KG1 (cell line): ENCODE results near the gene CSPG4.
"Not testable (repeated sequence)": the region's sequence is repeated elsewhere in the genome, so short reads cannot be mapped to it uniquely, and the experiment has no call there.

ENCODE experiments used
- DNase-seq: peaks from one replicate; lab custom pipeline; 2025; lab: John Stamatoyannopoulos, UW

CSPG4 gene

DNA sequence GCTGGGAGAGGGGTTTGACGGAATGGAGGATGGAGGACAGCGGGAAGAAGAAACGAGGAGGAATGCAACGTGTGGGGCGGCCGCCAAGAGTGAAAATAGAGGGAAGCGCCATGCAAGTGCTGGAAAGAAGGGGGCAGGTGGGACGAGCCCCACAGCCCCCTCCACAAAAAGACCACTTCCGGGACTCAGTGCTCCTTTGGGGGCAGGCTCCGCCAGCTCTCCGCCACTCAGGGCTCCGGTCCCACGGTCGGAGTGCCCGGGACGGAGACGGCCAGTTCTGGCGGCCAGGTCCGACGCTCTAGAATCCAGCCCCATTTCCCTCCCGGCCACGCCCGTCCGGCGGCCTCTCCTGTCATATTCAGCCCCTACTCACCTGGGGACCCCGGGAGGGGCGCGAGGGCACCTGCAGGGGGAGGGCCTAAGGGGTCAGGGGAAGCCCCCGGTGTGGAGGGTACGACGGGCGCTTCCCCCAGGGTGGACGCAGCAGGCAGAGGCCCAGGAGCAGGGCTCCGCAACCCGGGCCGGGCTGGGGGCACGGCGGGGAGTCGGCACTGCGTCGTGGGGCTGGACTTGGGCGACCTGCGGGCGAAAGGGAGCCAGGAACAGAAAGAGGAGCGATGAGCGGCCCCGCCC lies 25.5 kb upstream of the CSPG4 start:
- no peak for DNase-seq

DNA sequence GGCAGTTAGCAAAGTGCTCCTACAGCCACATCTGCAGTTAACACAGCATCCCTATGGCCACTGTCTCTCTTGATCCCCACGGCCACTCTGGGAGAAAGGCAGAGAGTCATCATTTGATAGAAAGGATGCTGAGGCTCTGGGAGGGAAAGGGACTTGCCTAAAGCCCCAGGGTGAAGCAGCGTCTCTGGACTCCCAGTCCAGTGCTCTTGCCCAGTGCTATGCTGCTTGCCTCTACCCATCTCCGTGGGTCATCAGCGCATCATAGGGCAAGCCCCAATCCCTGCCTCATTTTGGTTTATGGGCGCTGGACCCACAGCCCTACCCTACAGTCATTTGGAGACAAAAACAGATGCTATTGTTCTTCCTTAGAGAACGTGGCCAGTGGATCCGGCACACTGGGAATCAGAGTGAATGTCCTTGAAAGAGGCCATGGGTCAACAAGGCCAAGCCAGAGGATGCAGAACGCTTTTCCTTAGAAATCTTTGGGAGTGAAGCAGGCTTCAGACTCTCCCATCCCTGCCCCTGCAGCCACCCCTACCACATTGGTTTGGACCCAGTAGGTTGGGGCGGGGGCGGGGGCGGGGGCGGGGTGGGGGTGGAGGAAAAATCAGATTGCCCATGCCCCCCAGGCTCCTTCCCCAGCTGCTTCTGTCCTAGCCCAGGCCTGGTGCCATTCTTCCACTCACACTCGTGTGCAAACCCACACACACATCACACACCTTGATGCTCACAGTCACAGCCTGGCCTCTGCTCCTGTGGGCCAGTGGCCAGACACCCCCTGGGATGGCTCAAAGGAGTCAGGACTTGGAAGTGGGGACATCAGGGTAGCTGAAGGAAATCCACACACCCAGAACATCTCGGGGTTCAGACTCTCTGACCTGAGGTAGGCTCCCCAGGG lies 24.7 kb upstream of the CSPG4 start:
- DNase-seq: not testable (repeated sequence)

DNA sequence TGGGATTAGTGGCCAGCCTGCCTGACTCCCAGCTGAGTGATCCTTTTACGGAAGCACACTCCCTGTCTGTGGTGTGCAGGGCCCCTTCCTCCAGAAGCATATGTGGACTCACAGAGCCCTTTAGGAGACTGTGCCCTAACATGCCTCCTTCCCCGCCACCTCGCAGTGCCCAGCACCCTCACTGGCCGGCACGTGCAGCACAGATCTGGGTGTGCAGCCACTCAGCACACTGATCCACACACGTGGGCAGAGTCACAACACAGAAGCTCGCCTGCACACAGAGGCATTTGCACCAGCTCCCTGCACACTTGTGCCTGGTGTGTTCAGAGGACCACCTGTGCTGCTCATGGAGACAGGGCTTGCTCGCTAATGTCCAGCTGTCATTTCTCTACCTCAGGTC lies 23.6 kb upstream of the CSPG4 start:
- no peak for DNase-seq

DNA sequence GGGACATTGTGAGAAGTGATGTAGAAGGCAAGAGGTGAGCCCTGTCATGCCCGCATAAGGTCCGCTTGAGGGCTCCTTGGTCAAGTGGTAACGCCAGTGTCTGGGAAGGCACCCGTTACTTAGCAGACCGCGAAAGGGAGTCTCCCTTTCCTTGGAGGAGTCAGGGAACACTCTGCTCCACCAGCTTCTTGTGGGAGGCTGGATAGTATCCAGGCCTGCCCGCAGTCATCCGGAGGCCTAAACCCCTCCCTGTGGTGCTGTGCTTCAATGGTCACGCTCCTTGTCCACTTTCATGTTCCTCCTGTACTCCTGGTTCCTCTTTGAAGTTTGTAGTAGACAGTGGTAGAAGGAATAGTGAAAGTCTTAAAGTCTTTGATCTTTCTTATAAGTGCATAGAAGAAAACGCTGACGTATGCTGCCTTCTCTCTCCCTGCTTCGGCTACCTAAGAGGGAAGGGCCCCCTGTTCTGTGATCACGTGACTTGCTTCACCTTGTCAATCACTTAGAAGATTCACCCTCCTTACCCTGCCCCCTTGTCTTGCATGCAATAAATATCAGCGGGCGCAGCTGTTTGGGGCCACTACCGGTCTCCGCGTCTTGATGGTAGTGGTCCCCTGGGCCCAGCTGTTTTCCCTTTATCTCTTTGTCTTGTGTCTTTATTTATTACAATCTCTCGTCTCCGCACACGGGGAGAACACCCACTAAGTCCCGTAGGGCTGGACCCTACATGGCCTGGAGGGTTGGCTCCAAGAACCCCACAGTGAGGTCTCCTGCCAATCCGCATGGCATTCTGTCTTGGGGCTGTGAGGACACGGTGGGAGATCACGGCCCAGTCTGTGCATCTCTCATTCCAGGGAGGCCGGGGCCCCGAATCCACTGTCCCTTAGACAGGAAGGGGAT lies 22.5 kb upstream of the CSPG4 start:
- DNase-seq: not testable (repeated sequence)

DNA sequence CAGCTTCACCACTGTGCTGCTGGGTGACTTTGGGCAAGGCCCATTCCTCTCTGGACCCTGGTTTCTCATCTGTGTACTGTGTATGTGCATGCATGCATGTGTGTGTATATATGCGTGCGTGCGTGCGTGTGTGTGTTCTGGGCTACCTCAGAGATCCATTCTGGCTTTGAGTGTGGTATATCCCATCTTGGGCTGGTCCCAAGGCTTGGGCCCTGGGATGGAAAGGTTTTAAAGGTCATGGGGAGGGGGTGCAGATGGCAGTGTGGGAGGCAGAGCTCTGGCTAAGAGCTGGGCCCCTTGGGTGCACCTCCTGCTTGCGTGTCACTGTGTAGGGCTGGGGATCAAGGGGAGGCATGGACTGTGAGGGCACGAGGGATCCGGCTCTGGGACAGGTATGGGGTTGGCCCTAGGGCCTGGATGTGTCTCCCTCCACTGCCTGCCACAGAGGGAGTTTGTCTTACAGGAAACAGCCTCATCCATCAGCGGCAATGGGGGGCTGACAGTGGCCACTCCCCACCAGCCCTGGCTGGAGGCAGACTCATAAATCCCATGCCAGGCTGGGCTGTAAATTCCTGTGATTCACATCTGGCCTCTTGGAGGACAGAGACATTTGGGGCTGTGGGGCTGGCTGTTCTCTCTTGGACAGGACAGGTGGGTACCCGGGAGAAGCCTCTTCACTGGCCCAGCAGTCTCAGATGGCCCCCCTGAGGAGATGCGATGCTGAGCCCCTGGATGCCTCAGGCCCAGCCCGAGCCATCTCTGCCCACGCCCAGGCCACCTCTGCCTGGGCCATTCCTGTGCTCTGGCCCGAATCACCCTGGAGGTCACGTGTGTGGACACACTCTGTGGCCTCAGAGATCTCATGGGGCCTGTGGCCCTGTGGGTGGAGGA lies 21.4 kb upstream of the CSPG4 start:
- DNase-seq: no peak

DNA sequence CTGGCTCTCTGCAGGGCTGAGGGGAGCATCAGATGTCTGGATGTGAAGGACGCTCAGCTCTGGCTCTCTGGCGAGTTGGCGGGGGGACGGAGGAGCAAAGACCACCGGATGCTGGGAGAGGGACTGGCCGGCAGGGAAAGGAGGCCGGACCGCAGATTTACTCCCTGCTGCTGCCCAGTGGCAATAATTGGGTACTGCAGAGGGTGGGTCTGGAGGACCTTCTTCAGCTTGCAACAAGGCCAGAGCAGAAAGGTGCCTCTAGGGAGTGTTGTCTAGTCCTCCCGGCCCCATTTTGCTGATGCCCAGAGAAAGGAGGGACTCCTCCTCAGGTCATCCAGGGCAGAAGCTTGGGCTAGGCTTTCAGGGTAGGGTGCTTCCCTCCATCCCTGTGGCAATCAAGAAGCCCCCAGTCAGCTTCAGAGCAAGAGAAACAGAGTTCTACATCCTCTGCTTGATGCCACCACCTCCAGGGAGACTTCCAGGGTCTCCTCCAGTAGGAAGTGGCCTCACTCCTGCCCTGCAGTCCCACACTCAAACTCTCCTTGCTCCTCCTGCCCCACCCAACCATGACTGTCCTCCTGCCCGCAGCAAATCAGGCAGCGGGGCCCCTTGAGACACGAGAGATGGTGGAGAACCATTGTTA lies 20.3 kb upstream of the CSPG4 start:
- peak; percentile 3 for DNase-seq

DNA sequence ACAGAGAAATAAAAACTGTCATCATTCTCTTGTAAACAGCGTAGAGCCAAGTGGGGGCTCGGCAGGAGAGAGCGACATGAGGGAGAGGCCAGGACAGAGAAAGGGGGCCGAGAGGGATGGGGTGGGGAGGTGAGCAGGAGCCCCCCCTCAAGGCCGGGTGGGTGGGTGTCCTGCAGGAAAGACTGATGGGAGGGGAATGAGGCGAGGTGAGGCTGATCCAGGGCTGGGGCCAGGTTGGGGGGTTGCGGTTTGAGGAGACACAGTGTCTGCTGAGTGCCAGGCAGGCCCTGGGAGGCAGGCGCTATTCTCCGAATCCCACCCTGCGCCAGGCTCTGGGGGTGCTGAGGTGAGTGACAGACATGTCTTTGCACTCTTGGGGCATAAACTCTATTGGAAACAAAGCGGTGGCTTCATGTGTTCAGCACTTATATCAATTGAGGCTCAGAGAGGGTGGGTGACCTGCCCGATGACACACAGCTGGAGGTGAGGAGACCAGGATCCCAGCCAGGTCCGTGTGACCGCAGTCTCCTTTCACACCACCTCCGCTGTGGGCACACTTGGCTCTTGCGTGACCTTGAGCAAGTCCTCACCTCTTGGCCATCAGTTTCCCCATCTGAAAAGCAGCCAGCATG lies 19.6 kb upstream of the CSPG4 start:
- DNase-seq: no peak

DNA sequence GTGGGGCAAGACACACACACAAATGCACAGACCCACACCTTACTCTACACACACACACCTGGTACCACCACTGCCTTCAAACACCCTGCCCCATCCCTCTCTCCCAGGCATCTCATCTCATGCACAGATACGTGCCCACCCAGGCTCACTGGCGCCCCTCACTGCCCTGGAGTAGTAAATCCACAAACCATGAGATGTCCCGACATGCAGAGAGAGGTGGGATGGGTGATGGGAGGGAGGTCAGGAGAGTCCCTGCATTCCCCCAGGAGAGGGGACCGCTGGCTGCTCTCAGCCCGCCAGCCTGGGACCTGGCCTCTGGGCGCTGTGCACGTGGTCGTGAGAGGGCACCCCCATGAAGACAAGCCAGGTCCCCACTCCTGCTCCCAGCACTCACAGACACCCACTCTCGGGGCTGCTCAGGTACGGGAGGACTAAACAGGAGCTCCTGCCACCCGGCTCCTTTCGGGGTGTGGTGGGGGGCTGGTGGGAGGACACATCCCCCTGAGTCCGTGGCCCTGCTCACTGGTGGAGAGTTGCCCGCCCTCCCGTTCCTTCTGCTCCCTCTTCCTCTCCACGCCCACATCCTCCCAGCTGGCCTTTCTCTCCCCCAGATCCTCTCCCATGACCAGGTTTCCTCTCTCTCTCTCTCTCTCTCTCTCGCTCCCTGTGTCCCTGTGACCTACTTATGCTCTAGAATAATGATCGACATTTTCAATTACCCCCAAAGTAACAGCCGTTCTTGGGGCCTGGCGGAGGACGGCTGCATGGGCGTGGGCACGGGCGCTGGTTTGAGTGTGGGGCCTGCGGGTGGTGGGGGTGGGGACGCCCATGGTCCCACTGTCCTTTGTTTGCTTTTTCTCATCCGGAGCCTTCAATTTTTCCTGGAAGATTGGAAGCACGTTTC lies 18.9 kb upstream of the CSPG4 start:
- DNase-seq: no peak

DNA sequence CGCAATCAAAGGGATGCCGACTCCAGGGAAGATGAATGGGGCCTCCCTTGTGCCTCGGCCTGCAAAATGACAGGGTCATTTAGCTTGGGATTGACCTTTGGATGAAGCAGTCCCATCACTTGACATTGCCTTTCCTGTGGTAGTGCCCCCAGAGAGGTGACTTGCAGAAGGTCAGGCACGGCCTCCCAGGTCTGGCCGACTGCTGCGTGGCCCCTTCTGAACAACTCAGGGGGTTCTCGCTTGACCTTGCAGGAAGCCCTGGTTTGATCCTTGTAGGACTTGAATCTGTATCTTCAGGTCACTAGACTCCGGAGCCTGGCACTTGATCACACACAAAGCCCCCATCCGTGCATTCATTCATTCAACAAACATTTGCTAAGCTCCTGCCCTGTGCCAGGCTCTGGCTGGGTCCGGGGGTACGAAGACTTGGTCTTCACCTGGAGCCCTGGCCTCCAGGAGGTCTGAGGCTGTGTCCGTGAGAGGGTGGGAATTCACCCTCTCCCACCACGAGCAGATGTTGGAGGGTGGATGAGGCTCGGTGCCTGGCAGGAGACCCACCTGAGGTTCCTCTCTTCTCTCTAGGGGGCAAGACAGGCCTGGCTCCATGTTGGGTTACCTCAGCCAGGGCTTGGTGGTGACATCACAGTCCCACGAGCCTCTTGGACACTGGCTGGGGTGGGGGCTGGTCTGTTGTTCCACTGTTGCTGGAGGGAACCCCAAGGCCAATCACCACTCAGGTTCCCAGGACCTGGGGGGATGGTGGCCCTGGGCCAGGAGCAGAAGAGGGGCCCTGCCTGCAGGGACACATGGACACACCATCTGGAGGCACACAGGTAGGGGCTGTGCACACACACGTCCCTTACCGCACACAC lies 18.0 kb upstream of the CSPG4 start:
- not testable (repeated sequence) for DNase-seq

DNA sequence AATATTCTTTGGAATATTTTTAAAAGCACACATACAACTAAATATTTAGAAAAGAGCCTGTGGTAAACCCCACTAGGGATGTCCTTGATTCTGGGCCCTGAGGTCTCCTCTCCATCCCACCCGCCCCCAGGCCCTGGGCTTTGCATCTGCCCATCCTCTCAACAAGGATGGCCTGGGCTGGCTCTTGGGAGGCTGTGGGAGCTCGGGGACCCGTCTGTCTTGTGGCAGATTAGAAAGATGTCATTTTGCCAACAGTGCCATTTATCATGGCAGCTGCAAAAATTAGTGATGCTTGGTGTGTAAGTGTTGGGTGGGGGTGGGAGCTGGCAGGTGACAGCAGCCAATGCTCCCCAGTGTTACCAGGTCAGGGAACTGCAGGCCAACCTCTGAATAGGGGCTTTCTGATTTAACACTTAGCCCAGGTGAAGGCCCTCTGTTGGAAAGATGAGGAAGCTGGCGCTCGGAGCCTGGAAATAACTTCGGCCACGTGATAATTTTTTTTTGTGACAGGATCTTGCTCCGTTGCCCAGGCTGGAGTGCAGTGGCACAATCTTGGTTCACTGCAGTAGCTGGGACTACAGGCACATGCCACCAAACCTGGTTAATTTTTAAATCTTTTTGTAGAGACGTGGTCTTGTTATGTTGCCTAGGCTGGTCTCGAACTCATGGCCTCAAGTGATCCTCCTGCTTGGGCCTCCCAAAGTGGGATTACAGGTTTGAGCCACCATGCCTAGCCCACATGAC lies 16.9 kb upstream of the CSPG4 start:
- DNase-seq: no peak

DNA sequence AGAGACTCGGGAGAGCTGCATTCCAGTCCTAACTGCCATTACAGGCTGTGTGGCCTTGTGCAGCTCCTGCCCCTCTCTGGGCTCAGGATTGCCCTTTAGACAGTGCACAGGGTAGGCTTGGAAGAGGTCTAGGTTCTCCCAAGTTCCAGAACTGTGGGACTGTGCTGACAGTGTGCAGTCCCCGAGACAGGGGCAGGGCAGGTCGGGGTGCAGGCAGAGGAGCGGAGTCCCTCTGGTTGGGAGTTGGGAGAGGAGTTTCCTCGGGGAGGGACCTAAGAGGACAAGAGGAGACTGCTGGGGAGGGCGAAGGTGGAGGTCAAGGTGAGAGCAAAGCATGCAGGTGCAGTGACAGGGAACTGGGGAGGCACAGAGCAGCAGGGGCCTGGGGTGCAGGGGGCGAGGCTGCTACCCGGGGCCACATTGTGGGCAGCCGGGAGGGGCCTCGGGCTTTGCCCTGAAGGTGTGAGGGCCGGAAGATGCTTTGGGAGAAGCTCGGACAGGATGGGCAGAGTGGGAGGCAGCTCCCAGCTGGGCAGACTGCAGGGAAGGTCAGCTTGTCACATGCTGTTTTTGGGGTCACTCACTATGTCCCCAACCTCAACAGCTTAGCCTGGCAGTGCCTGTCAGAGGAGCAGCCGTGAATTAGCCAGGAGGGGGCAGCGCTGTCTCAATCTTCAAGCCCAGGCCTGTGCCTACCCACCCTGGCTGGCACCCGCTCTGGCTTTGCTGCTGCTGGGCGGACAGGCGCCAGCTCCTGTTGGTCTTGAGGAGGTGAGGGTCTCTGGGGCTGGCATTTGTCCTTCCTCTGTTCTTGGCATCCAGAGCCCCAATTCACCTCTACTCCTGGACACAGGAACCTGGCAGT lies 15.4 kb upstream of the CSPG4 start:
- DNase-seq: peak; percentile 21

DNA sequence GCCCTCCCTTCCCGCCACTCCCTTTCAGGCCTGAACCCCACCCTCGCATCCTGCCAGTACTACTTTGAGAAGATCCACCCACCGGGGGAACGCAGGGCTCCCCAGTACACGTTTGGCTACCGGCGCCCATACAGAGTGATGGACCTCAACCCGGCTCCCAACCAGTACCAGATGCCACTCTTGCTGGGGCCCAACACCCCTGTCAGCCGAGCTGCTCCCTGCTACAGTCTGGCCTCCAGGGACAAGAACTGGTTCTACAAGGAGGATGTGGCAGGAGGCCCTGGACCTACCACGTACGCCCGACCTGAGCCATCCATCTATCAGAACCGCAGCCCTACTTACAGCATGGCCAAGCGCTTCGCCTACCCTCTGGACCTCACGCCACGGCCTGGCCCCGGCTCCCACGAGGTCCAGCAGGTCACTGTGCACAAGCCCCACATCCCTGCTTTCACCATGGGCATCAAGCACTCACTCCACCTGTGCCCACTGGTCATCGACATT lies 14.4 kb upstream of the CSPG4 start:
- no peak for DNase-seq

DNA sequence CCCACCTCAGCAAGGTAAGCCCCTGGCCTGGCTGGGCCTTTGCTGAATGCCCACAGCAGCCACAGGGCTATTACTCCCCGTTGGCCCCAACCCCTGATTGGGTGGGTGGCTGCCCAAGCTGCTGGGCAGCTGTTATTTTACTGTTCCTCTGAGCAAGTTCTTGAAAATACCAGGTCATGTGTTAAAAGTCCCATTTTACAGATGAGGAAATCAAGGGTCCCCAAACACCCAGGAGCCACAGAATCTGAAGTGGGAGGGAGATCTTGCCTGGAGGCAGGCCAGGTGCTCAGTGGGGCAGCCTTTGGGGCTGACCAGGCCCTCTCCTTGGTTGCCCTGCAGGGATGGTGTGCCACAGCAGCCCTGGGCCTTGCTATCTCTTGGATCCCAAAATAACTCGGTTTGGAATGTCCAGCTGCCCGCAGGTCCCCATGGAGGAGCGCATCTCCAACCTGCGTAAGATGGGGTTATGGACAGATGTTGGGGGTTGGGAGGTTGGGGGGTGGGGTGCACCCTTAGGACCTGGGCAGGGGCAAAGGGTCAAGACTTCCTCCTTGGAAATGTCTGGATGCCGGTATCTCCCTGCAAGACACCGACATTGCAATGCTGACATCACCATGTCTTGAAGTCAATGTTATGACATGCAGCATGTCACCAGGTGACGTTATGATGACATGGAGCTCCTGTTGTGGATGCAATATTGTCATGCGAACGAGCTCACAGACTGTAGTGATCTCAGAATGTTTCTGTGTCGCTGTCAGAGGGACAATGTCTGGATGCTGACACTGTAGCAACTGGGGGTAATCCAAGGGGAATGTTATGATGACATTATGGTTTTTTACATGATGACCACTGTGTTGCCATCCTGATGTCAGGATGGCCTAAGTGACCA lies 13.3 kb upstream of the CSPG4 start:
- no peak for DNase-seq

DNA sequence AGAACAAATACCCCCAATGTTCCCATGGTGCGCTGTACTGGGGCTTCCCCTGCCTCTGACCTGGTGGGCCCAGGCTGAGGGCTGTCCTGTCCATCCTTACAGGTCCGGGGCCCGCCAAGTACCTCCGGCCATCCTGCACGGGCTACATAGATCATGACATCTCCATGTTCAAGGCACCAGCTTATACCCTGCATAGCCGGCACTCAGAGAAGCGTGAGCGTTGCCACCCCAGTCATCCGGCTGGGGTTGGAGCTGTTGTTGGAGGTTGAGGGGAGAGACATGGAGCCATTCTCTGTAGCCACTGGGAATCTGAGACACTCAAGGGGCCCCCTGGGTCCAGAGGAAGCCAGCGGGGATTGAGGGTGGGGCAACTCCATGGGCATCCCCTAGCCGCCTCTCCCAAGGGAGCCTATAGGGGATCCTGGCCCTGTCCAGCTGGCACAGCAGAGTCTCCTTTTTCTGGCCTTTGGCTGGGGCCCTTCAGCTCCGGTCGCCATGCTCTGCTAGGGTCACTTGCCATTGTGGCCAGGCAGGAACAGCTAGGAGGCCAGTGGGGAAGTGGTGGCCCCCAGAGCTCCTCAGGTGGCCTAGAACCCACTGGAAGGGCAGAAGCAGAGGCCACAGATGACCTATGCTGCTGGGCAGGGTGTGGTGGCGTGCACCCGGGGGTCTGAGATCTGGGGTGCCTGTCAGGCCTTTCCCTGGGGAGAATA lies 12.5 kb upstream of the CSPG4 start:
- no peak for DNase-seq
